ENCODE results near the gene TTC39C. TPM values are rescaled to one million over a fixed set of nuclear protein-coding genes. Genes with fewer than 3 reads are reported as not detected.
A peak's percentile ranks its signal among the peaks of the same experiment; 100 is the strongest.

Gene TTC39C
- total and polyA plus RNA-seq, 2 of the 8 experiments (the other 6 are each of a cell fraction or from before 2014, with no cell fraction given), result 8.1 to 79.1 TPM

- Histone ChIP-seq H3K9me3 (ENCODE audit: insufficient read depth in 2 of 2, low read depth in 1 of 2, low read length in 1 of 2) (no peaks in the 10 kb centered on the region), H2BK12ac (ENCODE audit: low read depth, low read length) (no peak overlapping the region), H3K4me2 (ENCODE audit: insufficient read depth in 1 of 2, low read depth in 2 of 2, low read length in 2 of 2) (no peak overlapping the region), H3K4ac (replicated peaks; ENCODE audit: insufficient read length, low read depth, low read length) (no peak overlapping the region), H2BK20ac (ENCODE audit: low read length) (peak overlapping the region; percentile 16; the same call in 1 of the 2 replicates), H2AK5ac (ENCODE audit: low read depth, low read length) (no peak overlapping the region), H3K56ac (replicated peaks; ENCODE audit: insufficient read length, low read depth, low read length) (no peak overlapping the region), H3K23ac (ENCODE audit: insufficient read length) (no peak overlapping the region), H4K91ac (replicated peaks; ENCODE audit: insufficient read length, low read length) (no peak overlapping the region), H4K8ac (ENCODE audit: extremely low read depth, insufficient read depth, low read length) (no peak overlapping the region), H3K18ac (ENCODE audit: extremely low read depth, low read length) (no peak overlapping the region), H3K36me3 (ENCODE audit: control insufficient read depth in 2 of 4, insufficient read depth in 4 of 4, low read length in 3 of 4) (no peaks in the 10 kb centered on the region), H4K5ac (ENCODE audit: insufficient read length, low read depth, low read length) (no peak overlapping the region), H2BK120ac (replicated peaks; ENCODE audit: low read depth, low read length) (no peak overlapping the region), H2BK15ac (ENCODE audit: low read length) (no peak overlapping the region; the same call in 1 of the 2 replicates), H3K14ac (ENCODE audit: insufficient read length) (no peak overlapping the region), H3K4me3 (ENCODE audit: extremely low read depth in 1 of 4, insufficient read depth in 2 of 4, low read depth in 3 of 4, low read length in 4 of 4) (no peak overlapping the region), H3K9ac (replicated peaks in 1 of 4; ENCODE audit: extremely low read depth in 1 of 4, low read depth in 3 of 4, low read length in 3 of 4) (no peak overlapping the region), H3K23me2 (ENCODE audit: low read depth, low read length) (no peaks in the 10 kb centered on the region), H4K20me1 (replicated peaks in 1 of 2; ENCODE audit: control insufficient read depth in 1 of 2, insufficient read depth in 2 of 2, low read length in 2 of 2) (no peaks in the 10 kb centered on the region), H3K27me3 (replicated peaks in 1 of 4; ENCODE audit: control insufficient read depth in 3 of 4, extremely low read depth in 1 of 4, insufficient read depth in 3 of 4, low read length in 3 of 4) (no peaks in the 10 kb centered on the region), H2AFZ (ENCODE audit: low read length) (no peak overlapping the region), H3K27ac (ENCODE audit: low read depth, low read length) (no peak overlapping the region), H3K79me1 (ENCODE audit: low read depth, low read length) (no peaks in the 10 kb centered on the region), H3K4me1 (replicated peaks in 1 of 4; ENCODE audit: control insufficient read depth in 3 of 4, insufficient read depth in 4 of 4, low read length in 3 of 4) (0 out of 7 replicates have a peak, but pooled peaks cover 0 to 2% (median 0%) of the 10 kb centered on the region in 4 experiments), H2BK5ac (ENCODE audit: low read depth, low read length) (no peak overlapping the region), H3K79me2 (ENCODE audit: control insufficient read depth in 1 of 2, insufficient read depth in 2 of 2, low read length in 2 of 2) (no peaks in the 10 kb centered on the region)
- no peak for FAIRE-seq
- ChIA-PET CTCF (ENCODE audit: partially characterized antibody) (interaction anchor here (0.7 kb wide), 1 partner anchor 10 kb away, joined by 3 read pairs; no protein-coding TSS in a partner anchor), POLR2A (ENCODE audit: partially characterized antibody) (interaction anchor here (0.6 kb wide), 1 partner anchor 169 kb away, joined by 3 read pairs; no protein-coding TSS in a partner anchor)
- TF ChIP-seq CHD1 (IDR thresholded peaks at IDR 0.05; ENCODE audit: low read depth, low read length) (no peak), YY1 (IDR thresholded peaks at IDR 0.05; ENCODE audit: low read depth, low read length) (no peak)
- no peak for DNase-seq (ENCODE audit: low read depth in 1 of 2, low spot score in 2 of 2)
- 80% methylated on average over 7 of the region's 7 CpGs; no CpG with 5 or more reads in 1 of the 2 experiments for WGBS, 2 experiments (ENCODE audit: extremely low coverage in 1 of 2, insufficient coverage in 1 of 2, insufficient read length in 1 of 2, insufficient replicate concordance in 2 of 2, low coverage in 1 of 2, low lambda C conversion rate in 2 of 2, missing lambda C conversion rate in 1 of 2)
These were observed 44.1 kb upstream of the TTC39C start for GRCh38 chr18:23970161-23971096.

Data from H1 (cell line).